HL-60 (cell line): ENCODE data around the gene C17orf67.

Source experiments
- DNase-seq, 2 experiments: peaks; one replicate each; pipeline ENCODE4 v3.0.0-alpha.2; 2010 to 2020; ENCODE audit warnings: low read depth in 1 of 2, low spot score in 1 of 2
- H3K27ac ChIP-seq: fragments of 250-450 bp; sonication (Bioruptor Pico); replicated peaks from 2 replicates; pipeline ENCODE4 v1.5.1; 2020; ENCODE audit warnings: mild to moderate bottlenecking, moderate library complexity
- H3K27me3 ChIP-seq: fragments of 250-450 bp; sonication (Bioruptor Pico); 2 replicates; pipeline ENCODE4 v1.5.1; 2021; ENCODE audit warnings: mild to moderate bottlenecking, moderate library complexity; ENCODE audit not compliant: insufficient read depth, poor library complexity, severe bottlenecking
- H3K4me3 ChIP-seq: replicated peaks from 2 replicates; pipeline ENCODE4 v1.5.1; 2011; ENCODE audit warnings: mild to moderate bottlenecking, control low read depth, low read length; ENCODE audit not compliant: insufficient read depth
- CTCF ChIP-seq: IDR thresholded peaks from one replicate; pipeline ENCODE4 v1.5.1; 2011; ENCODE audit warnings: low read length, control low read depth, inconsistent platforms; ENCODE audit not compliant: insufficient read depth
- GABPA ChIP-seq: IDR thresholded peaks from 2 replicates; pipeline ENCODE4 v1.6.1; 2012; ENCODE audit warnings: low read depth
- POLR2AphosphoS5 ChIP-seq: IDR thresholded peaks from 2 replicates; pipeline ENCODE4 v1.6.1; 2012; ENCODE audit warnings: low read depth
- REST ChIP-seq: IDR thresholded peaks from 2 replicates; pipeline ENCODE4 v1.6.1; 2012; ENCODE audit warnings: low read depth; ENCODE audit not compliant: insufficient replicate concordance
- SPI1 ChIP-seq: IDR thresholded peaks from 2 replicates; pipeline ENCODE4 v1.6.1; 2012; ENCODE audit warnings: low read depth, mild to moderate bottlenecking, borderline replicate concordance

Gene C17orf67

GRCh38 chr17:56779322-56779721, 54.4 kb downstream of the C17orf67 start:
- Histone ChIP-seq H3K27ac (peak overlapping the region; percentile 53; the same call in 1 of the 2 replicates), H3K4me3 (no peak overlapping the region), H3K27me3 (no peaks in the 10 kb centered on the region)
- no peak for TF ChIP-seq SPI1
- TF ChIP-seq REST: no peak
- TF ChIP-seq CTCF: no peak
- TF ChIP-seq POLR2AphosphoS5: no peak
- no peak for TF ChIP-seq GABPA
- no peak for DNase-seq

DNA sequence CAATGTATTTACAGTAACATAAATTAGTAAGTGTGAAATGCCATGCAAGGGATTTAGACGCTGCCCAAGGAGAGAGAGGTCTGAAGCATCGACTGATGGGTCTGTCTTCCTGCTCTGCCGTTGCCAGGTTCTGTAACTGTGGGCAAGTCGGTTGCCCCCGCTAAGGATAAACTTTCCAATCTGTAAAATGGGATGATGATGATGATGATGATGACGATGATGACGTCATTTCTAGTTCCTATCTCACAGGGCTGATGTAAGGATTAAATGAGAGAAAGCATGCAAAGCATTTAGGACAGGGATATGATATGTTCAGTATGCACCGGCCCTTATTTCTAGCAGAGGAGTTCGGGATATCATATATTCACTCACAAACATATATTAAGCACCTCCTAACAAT, 54.8 kb downstream of the C17orf67 start:
- no peak for DNase-seq
- no peaks in the 10 kb centered on the region for H3K27me3 ChIP-seq
- TF ChIP-seq CTCF: no peak
- no peak for TF ChIP-seq SPI1
- TF ChIP-seq GABPA: no peak
- TF ChIP-seq REST: no peak
- TF ChIP-seq POLR2AphosphoS5: no peak
- no peak overlapping the region for H3K4me3 ChIP-seq
- no peak overlapping the region; the same call in 1 of the 2 replicates for H3K27ac ChIP-seq

DNA sequence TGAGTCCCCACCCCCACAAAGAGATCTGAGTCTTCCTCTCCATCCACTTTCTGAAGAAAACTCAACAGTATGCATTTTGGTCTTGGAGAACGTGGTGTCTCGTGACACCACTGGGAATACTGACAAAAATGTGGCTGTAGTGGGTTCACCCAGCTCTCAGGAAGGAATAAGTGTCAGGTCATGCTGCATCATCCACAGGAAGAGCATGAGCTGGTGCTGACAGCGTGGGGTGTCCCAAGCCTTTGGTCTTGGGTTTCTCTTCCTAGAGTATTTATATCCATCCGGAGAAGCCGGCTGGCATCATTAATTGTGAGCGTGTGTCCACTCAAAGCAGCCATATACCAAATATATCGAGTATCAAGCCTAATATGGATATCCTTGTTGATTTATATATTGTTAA, 55.9 kb downstream of the C17orf67 start:
- no peak for DNase-seq
- TF ChIP-seq GABPA (no peak), CTCF (no peak), POLR2AphosphoS5 (no peak), REST (no peak)
- Histone ChIP-seq H3K27ac (no peak overlapping the region), H3K4me3 (no peak overlapping the region), H3K27me3 (no peaks in the 10 kb centered on the region)
